Measurements from ENCODE around the gene SYNE2. TPM values are rescaled to one million over a fixed set of nuclear protein-coding genes. Genes with fewer than 3 reads are reported as not detected.

SYNE2 gene
- total RNA-seq, 1 donor from 2014 or later: 145 TPM

- no peaks in the 10 kb centered on the region for H3K9me3 ChIP-seq
- DNase-seq (ENCODE audit: extremely low spot score in 2 of 2): no peak
- H3K27me3 ChIP-seq: no peaks in the 10 kb centered on the region
- peak overlapping the region; percentile 27 to 43 for H3K4me3 ChIP-seq
- no peaks in the 10 kb centered on the region for H3K36me3 ChIP-seq
- no peak overlapping the region for H3K27ac ChIP-seq
- peak in 1 of 2 donors; percentile 31 for TF ChIP-seq POLR2AphosphoS5 (IDR thresholded peaks at IDR 0.05; ENCODE audit: insufficient read depth in 1 of 2, low read depth in 1 of 2)
- TF ChIP-seq POLR2A (IDR thresholded peaks at IDR 0.05): no peak
- intact Hi-C loops (cut with DNase I): no loop called here
- H3K4me1 ChIP-seq: no peaks in the 10 kb centered on the region
Measured at GRCh38 chr14:64196814-64197411, 344.1 kb downstream of the SYNE2 start.

- Histone ChIP-seq H3K4me3 (no peak overlapping the region), H3K4me1 (no peaks in the 10 kb centered on the region), H3K27ac (no peak overlapping the region), H3K36me3 (no peaks in the 10 kb centered on the region), H3K9me3 (no peaks in the 10 kb centered on the region), H3K27me3 (no peaks in the 10 kb centered on the region)
- DNase-seq (ENCODE audit: extremely low spot score in 2 of 2): no peak
- TF ChIP-seq POLR2A (IDR thresholded peaks at IDR 0.05) (no peak), CTCF (IDR thresholded peaks at IDR 0.05) (no peak), POLR2AphosphoS5 (IDR thresholded peaks at IDR 0.05; ENCODE audit: insufficient read depth in 1 of 2, low read depth in 1 of 2) (no peak)
- intact Hi-C loops (cut with DNase I): no loop called here
Measured at GRCh38 chr14:64197996-64198395, 345.2 kb downstream of the SYNE2 start.

GRCh38 chr14:64198486-64198885 is 345.7 kb downstream of the SYNE2 start:
- no peak overlapping the region for H3K4me3 ChIP-seq
- no peak overlapping the region for H3K27ac ChIP-seq
- no peaks in the 10 kb centered on the region for H3K27me3 ChIP-seq
- no peak for DNase-seq (ENCODE audit: extremely low spot score in 2 of 2)
- TF ChIP-seq CTCF (IDR thresholded peaks at IDR 0.05): no peak
- no peak for TF ChIP-seq POLR2A (IDR thresholded peaks at IDR 0.05)
- no peak for TF ChIP-seq POLR2AphosphoS5 (IDR thresholded peaks at IDR 0.05; ENCODE audit: insufficient read depth in 1 of 2, low read depth in 1 of 2)
- intact Hi-C loops (cut with DNase I): no loop called here
- H3K9me3 ChIP-seq: no peaks in the 10 kb centered on the region
- no peaks in the 10 kb centered on the region for H3K36me3 ChIP-seq
- no peaks in the 10 kb centered on the region for H3K4me1 ChIP-seq

- intact Hi-C loops (cut with DNase I): no loop called here
- no peaks in the 10 kb centered on the region for H3K9me3 ChIP-seq
- H3K36me3 ChIP-seq: no peaks in the 10 kb centered on the region
- H3K27ac ChIP-seq: no peak overlapping the region
- no peak for TF ChIP-seq POLR2AphosphoS5 (IDR thresholded peaks at IDR 0.05; ENCODE audit: insufficient read depth in 1 of 2, low read depth in 1 of 2)
- TF ChIP-seq CTCF (IDR thresholded peaks at IDR 0.05): no peak
- no peak for TF ChIP-seq POLR2A (IDR thresholded peaks at IDR 0.05)
- no peaks in the 10 kb centered on the region for H3K27me3 ChIP-seq
- H3K4me1 ChIP-seq: no peaks in the 10 kb centered on the region
- DNase-seq (ENCODE audit: extremely low spot score in 2 of 2): no peak
- H3K4me3 ChIP-seq: no peak overlapping the region
Measured at GRCh38 chr14:64200170-64200569, 347.4 kb downstream of the SYNE2 start.

GRCh38 chr14:64201296-64201695 is 348.5 kb downstream of the SYNE2 start:
- DNase-seq (ENCODE audit: extremely low spot score in 2 of 2): no peak
- Histone ChIP-seq H3K9me3 (no peaks in the 10 kb centered on the region), H3K27ac (no peak overlapping the region), H3K4me3 (no peak overlapping the region), H3K4me1 (no peaks in the 10 kb centered on the region), H3K27me3 (no peaks in the 10 kb centered on the region), H3K36me3 (no peaks in the 10 kb centered on the region)
- TF ChIP-seq CTCF (IDR thresholded peaks at IDR 0.05) (no peak), POLR2AphosphoS5 (IDR thresholded peaks at IDR 0.05; ENCODE audit: insufficient read depth in 1 of 2, low read depth in 1 of 2) (no peak), POLR2A (IDR thresholded peaks at IDR 0.05) (no peak)
- intact Hi-C loops (cut with DNase I): no loop called here

Measured in vagina (tissue), 2 donors.